GM13976 (cell line): ENCODE results near the gene FLAD1.

Source experiments
- DNase-seq: peaks from one replicate; pipeline ENCODE4 v3.0.0; 2012; ENCODE audit warnings: low spot score
- in situ Hi-C: fragments of 300-500 bp; cut with MboI; formaldehyde crosslinking; loops from one replicate; pipeline ENCODE4 v1.12.0; 2022; ENCODE audit warnings: low sequenced_read_pairs, mixed read lengths, inconsistent platforms; ENCODE audit not compliant: unreplicated experiment
- TF ChIP-seq, protein P1 (sequence below): IDR thresholded peaks from 2 replicates; pipeline ENCODE4 v1.5.1; 2012; ENCODE audit warnings: borderline replicate concordance, mild to moderate bottlenecking; ENCODE audit not compliant: insufficient read depth; ENCODE audit errors: extremely low read depth, missing control alignments, control extremely low read depth

Gene FLAD1

DNA sequence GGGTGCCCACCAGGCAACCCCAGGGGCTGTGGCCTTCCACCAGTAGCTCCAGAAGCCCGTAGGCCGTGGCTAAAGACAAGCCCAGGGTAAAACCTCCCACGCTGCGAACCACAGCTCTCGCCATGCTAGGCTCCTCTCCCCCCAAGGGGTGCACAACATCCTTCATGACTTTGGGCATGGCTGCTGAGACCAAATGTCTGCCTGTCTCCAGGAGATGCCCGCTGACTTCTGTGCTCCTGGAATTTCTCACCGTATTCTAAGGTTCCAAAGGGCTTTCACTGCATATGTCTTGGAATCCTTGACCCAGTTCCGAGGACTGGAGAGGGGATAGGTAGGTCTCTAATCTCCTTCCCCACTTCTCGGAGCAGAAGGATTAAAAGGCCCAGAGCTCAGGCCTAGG is 50.4 kb downstream of the FLAD1 start, which contains the start of the genes DCST1 and DCST2:
DCST1 (plus strand) TSS at position 301 of the 400 bp plus-strand sequence. CDS start 213 bp downstream, outside the sequence.
DCST2 (minus strand) TSS at position 258 of the 400 bp plus-strand sequence; CDS start at position 178, 80 bp downstream.
- in situ Hi-C loops: no loop called here
- DNase-seq: no peak
- TF ChIP-seq, protein P1, sequence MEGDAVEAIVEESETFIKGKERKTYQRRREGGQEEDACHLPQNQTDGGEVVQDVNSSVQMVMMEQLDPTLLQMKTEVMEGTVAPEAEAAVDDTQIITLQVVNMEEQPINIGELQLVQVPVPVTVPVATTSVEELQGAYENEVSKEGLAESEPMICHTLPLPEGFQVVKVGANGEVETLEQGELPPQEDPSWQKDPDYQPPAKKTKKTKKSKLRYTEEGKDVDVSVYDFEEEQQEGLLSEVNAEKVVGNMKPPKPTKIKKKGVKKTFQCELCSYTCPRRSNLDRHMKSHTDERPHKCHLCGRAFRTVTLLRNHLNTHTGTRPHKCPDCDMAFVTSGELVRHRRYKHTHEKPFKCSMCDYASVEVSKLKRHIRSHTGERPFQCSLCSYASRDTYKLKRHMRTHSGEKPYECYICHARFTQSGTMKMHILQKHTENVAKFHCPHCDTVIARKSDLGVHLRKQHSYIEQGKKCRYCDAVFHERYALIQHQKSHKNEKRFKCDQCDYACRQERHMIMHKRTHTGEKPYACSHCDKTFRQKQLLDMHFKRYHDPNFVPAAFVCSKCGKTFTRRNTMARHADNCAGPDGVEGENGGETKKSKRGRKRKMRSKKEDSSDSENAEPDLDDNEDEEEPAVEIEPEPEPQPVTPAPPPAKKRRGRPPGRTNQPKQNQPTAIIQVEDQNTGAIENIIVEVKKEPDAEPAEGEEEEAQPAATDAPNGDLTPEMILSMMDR: no peak

GRCh38 chr1:155034318-155035208 is 51.4 kb downstream of the FLAD1 start:
- TF ChIP-seq, protein P1: no peak
- in situ Hi-C loops: no loop called here
- no peak for DNase-seq

- DNase-seq: no peak
- in situ Hi-C loops: no loop called here
- TF ChIP-seq, protein P1: no peak
Measured at GRCh38 chr1:155035936-155036335, 52.8 kb downstream of the FLAD1 start.

DNA sequence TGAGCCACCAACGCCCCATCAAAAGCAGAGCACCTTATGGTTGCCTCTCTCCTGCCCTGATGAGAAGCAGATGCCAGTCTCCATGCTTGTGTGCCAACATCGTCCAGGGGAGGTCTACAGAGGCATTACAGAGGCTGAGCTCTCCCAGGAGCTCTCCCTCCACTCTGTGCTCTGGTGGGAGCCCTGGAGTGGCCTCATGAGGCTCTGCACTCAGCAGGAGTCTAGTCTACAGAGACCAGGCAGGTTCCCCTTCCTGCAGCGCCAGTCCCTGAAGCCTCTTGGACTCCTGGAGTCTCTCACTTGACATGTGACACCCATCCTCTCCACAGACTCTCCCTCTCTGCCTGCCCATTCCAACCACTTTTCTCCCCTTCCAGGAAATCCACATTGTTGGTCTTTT is 53.9 kb downstream of the FLAD1 start:
- TF ChIP-seq, protein P1: no peak
- DNase-seq: no peak
- in situ Hi-C loops: no loop called here

DNA sequence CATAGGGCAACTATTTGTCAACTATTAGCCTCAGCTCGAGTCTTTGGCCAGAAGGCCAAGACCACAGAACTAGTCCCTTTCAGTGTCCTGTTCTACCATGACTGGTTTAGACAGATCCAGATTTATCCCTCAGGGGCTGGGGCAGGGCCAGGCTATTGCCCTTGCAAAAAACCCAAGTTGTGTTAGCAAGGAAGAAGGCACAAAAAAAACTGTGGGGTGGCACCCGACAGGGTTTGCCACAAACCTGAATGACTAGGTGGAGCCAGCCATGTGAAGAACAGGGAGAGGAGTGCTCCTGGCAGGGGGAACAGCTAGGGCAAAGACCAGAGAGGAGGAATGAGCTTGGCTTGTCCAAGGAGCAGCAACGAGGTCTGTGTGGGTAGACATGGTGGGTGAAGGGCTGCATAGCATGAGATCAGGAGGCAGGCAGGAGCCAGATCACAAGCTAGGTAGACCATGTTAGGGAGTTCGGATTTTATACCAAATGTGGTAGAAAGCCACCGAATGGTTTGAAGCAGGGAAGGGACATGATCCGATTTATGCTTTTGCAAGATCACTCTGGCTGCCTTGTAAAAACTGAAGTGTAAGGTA is 54.8 kb downstream of the FLAD1 start:
- in situ Hi-C loops: no loop called here
- TF ChIP-seq, protein P1: no peak
- no peak for DNase-seq

DNA sequence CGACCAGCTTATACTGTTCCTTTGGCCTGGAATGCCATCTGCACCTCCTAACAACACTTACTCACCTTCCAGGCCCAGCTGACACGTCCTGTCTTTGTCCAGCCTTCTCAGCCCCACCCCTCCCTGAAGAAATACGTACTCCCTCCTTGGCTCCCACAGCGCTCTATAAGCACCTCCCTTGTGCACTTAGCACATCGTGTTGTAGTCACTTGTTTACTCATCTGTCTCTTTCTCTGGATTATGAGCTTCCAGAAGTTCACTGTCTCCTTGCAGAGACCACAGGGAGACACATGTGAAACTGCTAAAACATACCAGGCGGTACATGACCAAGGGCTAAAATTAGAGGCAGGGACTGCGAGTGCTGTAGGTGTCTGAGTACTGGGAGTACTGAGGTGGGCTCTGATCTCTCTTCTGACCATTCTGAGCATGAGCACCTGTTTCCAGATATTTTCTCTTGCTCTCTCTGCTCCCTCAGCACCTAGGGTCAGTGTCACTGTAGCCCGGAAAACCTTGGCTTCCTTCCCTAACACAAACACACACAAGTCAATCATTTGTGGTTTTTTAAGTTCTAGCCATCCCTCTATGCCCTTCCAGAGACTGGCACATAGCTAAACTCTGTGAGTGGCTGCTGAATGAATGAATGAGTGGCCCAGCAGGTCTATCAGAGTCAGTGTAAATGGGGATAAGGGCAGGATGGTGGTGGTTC is 55.6 kb downstream of the FLAD1 start:
- TF ChIP-seq, protein P1: no peak
- DNase-seq: no peak
- in situ Hi-C loops: no loop called here
